DND-41 (cell line): Measurements from ENCODE around the gene TRUB2.

Experiments
- EZH2 ChIP-seq: IDR thresholded peaks from 3 replicates; pipeline ENCODE4 v1.6.1; 2012; ENCODE audit warnings: borderline replicate concordance, low read depth, mild to moderate bottlenecking, moderate library complexity, low read length, inconsistent platforms; ENCODE audit not compliant: severe bottlenecking
- TF ChIP-seq, protein P1 (sequence below): IDR thresholded peaks from 2 replicates; pipeline ENCODE4 v1.5.1; 2012; ENCODE audit warnings: borderline replicate concordance, low read length, moderate library complexity, mild to moderate bottlenecking; ENCODE audit not compliant: poor library complexity, severe bottlenecking; ENCODE audit errors: extremely low read depth

DNA sequence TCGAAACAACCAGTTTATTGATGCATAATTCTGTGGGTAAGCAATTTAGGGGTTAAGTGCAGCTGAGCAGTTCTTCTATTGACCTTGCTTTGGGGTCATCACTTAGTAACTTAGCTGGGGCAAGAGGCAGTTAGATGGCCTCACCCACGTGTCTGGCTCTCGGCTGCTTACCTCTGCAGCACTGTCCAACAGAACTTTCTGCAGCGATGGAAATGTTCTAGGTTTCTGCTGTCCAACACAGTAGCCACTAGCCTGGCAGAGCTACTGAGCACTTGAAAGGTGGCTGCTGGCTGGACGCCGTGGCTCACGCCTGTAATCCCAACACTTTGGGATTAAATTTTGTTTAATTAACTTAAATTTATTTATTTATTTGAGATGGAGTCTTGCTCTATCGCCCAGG, 35.8 kb upstream of the TRUB2 start:
- TF ChIP-seq, protein P1, sequence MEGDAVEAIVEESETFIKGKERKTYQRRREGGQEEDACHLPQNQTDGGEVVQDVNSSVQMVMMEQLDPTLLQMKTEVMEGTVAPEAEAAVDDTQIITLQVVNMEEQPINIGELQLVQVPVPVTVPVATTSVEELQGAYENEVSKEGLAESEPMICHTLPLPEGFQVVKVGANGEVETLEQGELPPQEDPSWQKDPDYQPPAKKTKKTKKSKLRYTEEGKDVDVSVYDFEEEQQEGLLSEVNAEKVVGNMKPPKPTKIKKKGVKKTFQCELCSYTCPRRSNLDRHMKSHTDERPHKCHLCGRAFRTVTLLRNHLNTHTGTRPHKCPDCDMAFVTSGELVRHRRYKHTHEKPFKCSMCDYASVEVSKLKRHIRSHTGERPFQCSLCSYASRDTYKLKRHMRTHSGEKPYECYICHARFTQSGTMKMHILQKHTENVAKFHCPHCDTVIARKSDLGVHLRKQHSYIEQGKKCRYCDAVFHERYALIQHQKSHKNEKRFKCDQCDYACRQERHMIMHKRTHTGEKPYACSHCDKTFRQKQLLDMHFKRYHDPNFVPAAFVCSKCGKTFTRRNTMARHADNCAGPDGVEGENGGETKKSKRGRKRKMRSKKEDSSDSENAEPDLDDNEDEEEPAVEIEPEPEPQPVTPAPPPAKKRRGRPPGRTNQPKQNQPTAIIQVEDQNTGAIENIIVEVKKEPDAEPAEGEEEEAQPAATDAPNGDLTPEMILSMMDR, result no peak
- TF ChIP-seq EZH2, result no peak
